HG03280 (cell line): ENCODE measurements around the gene ZNF563.
"Not testable (repeated sequence)": the region's sequence is repeated elsewhere in the genome, so short reads cannot be mapped to it uniquely, and the experiment has no call there.

Experiments used
- ATAC-seq: cut with Tn5 transposase; IDR thresholded peaks from one replicate; pipeline ENCODE4 v1.9.1; 2021; ENCODE audit warnings: mild to moderate bottlenecking, moderate library complexity; ENCODE audit not compliant: unreplicated experiment

The ZNF563 gene

GRCh38 chr19:12333162-12334159 is at the start of gene ZNF563:
Gene ZNF563 (minus strand): TSS chr19:12333633. CDS start chr19:12333482, 151 bp downstream.
- peak; percentile 93 for ATAC-seq

- no peak for ATAC-seq
Measured at GRCh38 chr19:12380444-12380737, 47.0 kb upstream of the ZNF563 start.

GRCh38 chr19:12379732-12380443 is 46.5 kb upstream of the ZNF563 start:
- ATAC-seq, result no peak

GRCh38 chr19:12374026-12374425 is 40.6 kb upstream of the ZNF563 start:
- ATAC-seq, result no peak

GRCh38 chr19:12365236-12366162 is 32.1 kb upstream of the ZNF563 start, which contains the start of gene ZNF442:
Gene ZNF442 (minus strand): TSS chr19:12365683. CDS start chr19:12363631, 2,052 bp downstream.
- ATAC-seq, result peak; percentile 92

- ATAC-seq, result no peak
Measured at GRCh38 chr19:12364391-12365235, 31.2 kb upstream of the ZNF563 start.

- ATAC-seq, result not testable (repeated sequence)
Measured at GRCh38 chr19:12362236-12362635, 28.8 kb upstream of the ZNF563 start.

- no peak for ATAC-seq
Measured at GRCh38 chr19:12353375-12353774, 19.9 kb upstream of the ZNF563 start.

- ATAC-seq, result no peak
Measured at GRCh38 chr19:12350890-12351197, 17.4 kb upstream of the ZNF563 start.

GRCh38 chr19:12350185-12350889 is 16.9 kb upstream of the ZNF563 start:
- no peak for ATAC-seq

GRCh38 chr19:12346896-12347295 is 13.5 kb upstream of the ZNF563 start:
- ATAC-seq, result no peak

GRCh38 chr19:12345197-12345596 is 11.8 kb upstream of the ZNF563 start:
- ATAC-seq, result no peak

GRCh38 chr19:12331211-12331941 is 2.1 kb downstream of the ZNF563 start:
- peak; percentile 30 for ATAC-seq

GRCh38 chr19:12330340-12330739 is 3.1 kb downstream of the ZNF563 start:
- no peak for ATAC-seq

- no peak for ATAC-seq
Measured at GRCh38 chr19:12325690-12326089, 7.7 kb downstream of the ZNF563 start.

GRCh38 chr19:12318782-12319413 is 14.5 kb downstream of the ZNF563 start:
- ATAC-seq, result no peak

- ATAC-seq, result no peak
Measured at GRCh38 chr19:12314553-12314952, 18.9 kb downstream of the ZNF563 start.

- not testable (repeated sequence) for ATAC-seq
Measured at GRCh38 chr19:12308891-12309290, 24.5 kb downstream of the ZNF563 start.
